GM10266 (cell line): Measurements from ENCODE around the gene CANX.

Source experiments
- DNase-seq: peaks from one replicate; pipeline ENCODE4 v3.0.0; 2012; ENCODE audit errors: extremely low spot score
- CTCF ChIP-seq: IDR thresholded peaks from 2 replicates; pipeline ENCODE4 v1.5.1; 2012; ENCODE audit warnings: mild to moderate bottlenecking, low read depth; ENCODE audit not compliant: control insufficient read depth, insufficient read depth; ENCODE audit errors: missing control alignments

CANX gene

DNA sequence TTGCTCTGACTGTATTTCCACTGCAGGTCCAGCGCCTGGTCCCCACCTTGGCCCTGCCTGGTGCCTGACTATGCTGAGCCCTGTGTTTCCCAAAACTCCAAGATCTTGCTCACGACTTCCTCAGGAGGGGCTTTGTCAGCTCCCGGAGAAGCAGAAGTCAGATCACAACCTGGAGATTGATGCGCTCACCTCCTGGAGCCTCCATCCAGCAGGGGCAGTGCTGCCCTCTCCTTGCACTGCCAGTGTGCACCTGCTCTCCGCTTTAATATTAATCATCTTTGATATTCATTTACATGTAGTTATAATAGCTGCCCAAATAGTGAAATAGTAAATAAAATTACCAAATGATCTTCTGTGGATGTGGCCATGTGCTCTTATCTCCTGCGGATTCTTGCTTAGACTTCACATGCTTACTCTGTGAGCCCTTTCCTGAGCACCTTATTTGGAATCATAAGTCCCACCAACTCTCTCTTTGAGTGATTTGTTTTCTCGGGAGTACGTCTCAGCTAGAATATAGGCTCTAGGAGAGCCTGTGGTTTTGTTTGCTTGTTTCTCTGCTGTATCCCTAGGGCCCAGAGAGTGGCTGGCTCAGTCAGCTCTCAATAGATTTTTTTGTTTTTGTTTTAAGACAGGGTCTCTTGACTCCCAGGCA lies 51.2 kb downstream of the CANX start:
- no peak for TF ChIP-seq CTCF
- no peak for DNase-seq

- no peak for TF ChIP-seq CTCF
These were observed 55.2 kb downstream of the CANX start for GRCh38 chr5:179753971-179754370.

GRCh38 chr5:179755022-179755421 lies 56.3 kb downstream of the CANX start:
- no peak for DNase-seq
- no peak for TF ChIP-seq CTCF

More at GRCh38 chr5:179753971-179754370, 55.2 kb downstream of the CANX start:
- DNase-seq: no peak

DNA sequence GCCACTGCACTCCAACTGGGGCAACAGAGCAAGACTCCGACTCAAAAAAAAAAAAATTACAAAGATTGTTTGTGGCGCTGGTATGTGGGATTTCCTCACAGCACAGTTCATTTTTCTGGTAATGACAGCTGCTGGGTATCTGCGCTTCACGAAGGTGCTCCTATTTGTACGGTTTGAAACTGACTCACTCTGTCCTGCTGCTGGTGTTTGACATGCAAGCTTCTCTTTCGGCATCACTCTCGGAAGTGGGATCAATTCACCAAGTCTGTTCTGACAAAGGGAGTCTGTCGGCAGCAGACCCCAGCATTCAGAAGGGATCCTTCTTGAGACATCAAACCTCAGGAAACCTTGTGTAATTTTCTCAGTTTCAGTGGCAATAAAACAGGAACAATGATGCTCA lies 60.2 kb downstream of the CANX start:
- no peak for DNase-seq

GRCh38 chr5:179759581-179760551 lies 61.1 kb downstream of the CANX start:
- peak; percentile 54 for DNase-seq
- TF ChIP-seq CTCF: no peak

More for the DNA sequence above, 60.2 kb downstream of the CANX start:
- no peak for TF ChIP-seq CTCF

GRCh38 chr5:179762079-179762780 lies 63.5 kb downstream of the CANX start:
- DNase-seq: no peak

More at GRCh38 chr5:179762079-179762780, 63.5 kb downstream of the CANX start:
- no peak for TF ChIP-seq CTCF
